ENCODE data around the gene COL5A1. TPM values are rescaled to one million over a fixed set of nuclear protein-coding genes. Genes with fewer than 3 reads are reported as not detected.

The COL5A1 gene
- polyA plus RNA-seq, 3 donors, result 0.01 TPM; not detected in 2

GRCh38 chr9:134717924-134718645 is 76.5 kb downstream of the COL5A1 start:
- Histone ChIP-seq H3K79me2 (ENCODE audit: insufficient read depth, low read length) (no peaks in the 10 kb centered on the region), H3K36me3 (replicated peaks in 1 of 2; ENCODE audit: control insufficient read depth in 1 of 2, insufficient read depth in 2 of 2, low read length in 2 of 2) (no peaks in the 10 kb centered on the region), H4K20me1 (ENCODE audit: insufficient read depth, low read length) (no peaks in the 10 kb centered on the region), H3K9me3 (replicated peaks in 1 of 2; ENCODE audit: control insufficient read depth in 1 of 2, insufficient read depth in 1 of 2, low read length in 2 of 2) (no peaks in the 10 kb centered on the region), H3K27ac (ENCODE audit: low read depth in 1 of 2, low read length in 2 of 2) (no peak overlapping the region), H3K4me3 (replicated peaks in 1 of 3; ENCODE audit: low read depth in 2 of 3, low read length in 3 of 3) (no peak overlapping the region), H3K27me3 (ENCODE audit: control insufficient read depth in 2 of 2, insufficient read depth in 2 of 2, low read length in 2 of 2) (peaks cover 0 to 4% of the 10 kb centered on the region in 2 donors), H3K4me2 (replicated peaks; ENCODE audit: extremely low read depth, low read length, poor library complexity, severe bottlenecking) (no peak overlapping the region), H3K4me1 (ENCODE audit: control insufficient read depth in 1 of 2, insufficient read depth in 2 of 2, low read length in 2 of 2) (no peaks in the 10 kb centered on the region), H3K9ac (ENCODE audit: insufficient read depth, low read length, poor library complexity, severe bottlenecking) (no peak overlapping the region), H2AFZ (ENCODE audit: insufficient read depth, low read depth, low read length, poor library complexity, severe bottlenecking) (no peak overlapping the region)
- Mint-ChIP-seq H3K4me3 (no peak overlapping the region), H3K27ac (peak overlapping the region in 1 of 7 donors; percentile 23), H3K27me3 (ENCODE audit: low read depth in 3 of 3) (peaks cover 11 to 27% (median 21%) of the 10 kb centered on the region in 3 donors), H3K9me3 (peaks cover 0 to 13% (median 7%) of the 10 kb centered on the region in 7 donors), H3K36me3 (no peaks in the 10 kb centered on the region), H3K4me1 (no peaks in the 10 kb centered on the region)
- no peak for DNase-seq
- intact Hi-C loops (cut with micrococcal nuclease), result no loop called here
- no peak for TF ChIP-seq CTCF (IDR thresholded peaks at IDR 0.05)
- 95% methylated on average over 23 of the region's 24 CpGs for WGBS (ENCODE audit: insufficient coverage)

- H3K4me1 Mint-ChIP-seq, result peaks cover 7% of the 10 kb centered on the region
- peaks cover 17 to 34% (median 31%) of the 10 kb centered on the region in 3 donors for H3K27me3 Mint-ChIP-seq (ENCODE audit: low read depth in 3 of 3)
- H3K4me1 ChIP-seq (ENCODE audit: control insufficient read depth in 1 of 2, insufficient read depth in 2 of 2, low read length in 2 of 2), result peaks cover 0 to 8% of the 10 kb centered on the region in 2 donors
- peaks cover 0 to 12% (median 7%) of the 10 kb centered on the region in 7 donors for H3K9me3 Mint-ChIP-seq
- H3K9ac ChIP-seq (ENCODE audit: insufficient read depth, low read length, poor library complexity, severe bottlenecking), result no peak overlapping the region
- intact Hi-C loops (cut with micrococcal nuclease), result no loop called here
- no peaks in the 10 kb centered on the region for H3K9me3 ChIP-seq (replicated peaks in 1 of 2; ENCODE audit: control insufficient read depth in 1 of 2, insufficient read depth in 1 of 2, low read length in 2 of 2)
- H3K27me3 ChIP-seq (ENCODE audit: control insufficient read depth in 2 of 2, insufficient read depth in 2 of 2, low read length in 2 of 2), result peaks cover 0 to 6% of the 10 kb centered on the region in 2 donors
- H3K27ac Mint-ChIP-seq, result peak overlapping the region in 1 of 7 donors; percentile 32
- no peak overlapping the region for H3K4me2 ChIP-seq (replicated peaks; ENCODE audit: extremely low read depth, low read length, poor library complexity, severe bottlenecking)
- no peaks in the 10 kb centered on the region for H3K79me2 ChIP-seq (ENCODE audit: insufficient read depth, low read length)
- no peak overlapping the region for H3K27ac ChIP-seq (ENCODE audit: low read depth in 1 of 2, low read length in 2 of 2)
- no peaks in the 10 kb centered on the region for H3K36me3 Mint-ChIP-seq
- H2AFZ ChIP-seq (ENCODE audit: insufficient read depth, low read depth, low read length, poor library complexity, severe bottlenecking), result no peak overlapping the region
- DNase-seq, result no peak
- H3K4me3 ChIP-seq (replicated peaks in 1 of 3; ENCODE audit: low read depth in 2 of 3, low read length in 3 of 3), result no peak overlapping the region
- WGBS (ENCODE audit: insufficient coverage), result 98% methylated on average over 8 of the region's 11 CpGs
- H4K20me1 ChIP-seq (ENCODE audit: insufficient read depth, low read length), result no peaks in the 10 kb centered on the region
- TF ChIP-seq CTCF (IDR thresholded peaks at IDR 0.05), result no peak
- H3K36me3 ChIP-seq (replicated peaks in 1 of 2; ENCODE audit: control insufficient read depth in 1 of 2, insufficient read depth in 2 of 2, low read length in 2 of 2), result no peaks in the 10 kb centered on the region
- H3K4me3 Mint-ChIP-seq, result no peak overlapping the region
Measured at GRCh38 chr9:134719331-134719730, 77.7 kb downstream of the COL5A1 start.

Measured in CD14-positive monocyte (primary cell).